Measurements from ENCODE around the gene AWAT2.

AWAT2 gene

GRCh38 chrX:70043685-70044084, 6.1 kb downstream of the AWAT2 start:
- Histone ChIP-seq H3K27me3 (replicated peaks; ENCODE audit: insufficient read depth, low read length) (no peaks in the 10 kb centered on the region), H3K9ac (ENCODE audit: low read length) (no peak overlapping the region), H3F3A (ENCODE audit: insufficient read depth, low read length) (no peaks in the 10 kb centered on the region), H3K79me2 (ENCODE audit: low read length) (no peaks in the 10 kb centered on the region), H2AFZ (ENCODE audit: low read length) (no peak overlapping the region), H3K4me3 (ENCODE audit: low read length) (no peak overlapping the region), H3K9me2 (replicated peaks; ENCODE audit: insufficient read depth, low read length) (no peaks in the 10 kb centered on the region), H4K20me1 (ENCODE audit: insufficient read depth, low read length) (no peaks in the 10 kb centered on the region), H3K27ac (ENCODE audit: low read length) (no peak overlapping the region), H3K9me3 (replicated peaks; ENCODE audit: insufficient read depth, low read length) (no peaks in the 10 kb centered on the region), H3K4me1 (ENCODE audit: low read length) (no peaks in the 10 kb centered on the region), H3K36me3 (replicated peaks; ENCODE audit: insufficient read depth, low read length) (no peaks in the 10 kb centered on the region), H3K4me2 (ENCODE audit: low read depth, low read length) (no peak overlapping the region)
- DNase-seq: no peak
- TF ChIP-seq CTCF (IDR thresholded peaks at IDR 0.05; ENCODE audit: low read length) (no peak), EZH2 (optimal IDR thresholded peaks at IDR 0.05; ENCODE audit: low read depth, low read length) (no peak), EZH2phosphoT487 (IDR thresholded peaks at IDR 0.05; ENCODE audit: low read length) (no peak)

GRCh38 chrX:70042399-70043371, 7.1 kb downstream of the AWAT2 start:
- H3K4me3 ChIP-seq (ENCODE audit: low read length): no peak overlapping the region
- H3K79me2 ChIP-seq (ENCODE audit: low read length): no peaks in the 10 kb centered on the region
- no peak for TF ChIP-seq CTCF (IDR thresholded peaks at IDR 0.05; ENCODE audit: low read length)
- no peak for TF ChIP-seq EZH2 (optimal IDR thresholded peaks at IDR 0.05; ENCODE audit: low read depth, low read length)
- no peak for TF ChIP-seq EZH2phosphoT487 (IDR thresholded peaks at IDR 0.05; ENCODE audit: low read length)
- H3K9me3 ChIP-seq (replicated peaks; ENCODE audit: insufficient read depth, low read length): no peaks in the 10 kb centered on the region
- H3K27me3 ChIP-seq (replicated peaks; ENCODE audit: insufficient read depth, low read length): no peaks in the 10 kb centered on the region
- no peaks in the 10 kb centered on the region for H3K9me2 ChIP-seq (replicated peaks; ENCODE audit: insufficient read depth, low read length)
- no peak for DNase-seq
- H3K9ac ChIP-seq (ENCODE audit: low read length): no peak overlapping the region
- H3K36me3 ChIP-seq (replicated peaks; ENCODE audit: insufficient read depth, low read length): no peaks in the 10 kb centered on the region
- H3K4me1 ChIP-seq (ENCODE audit: low read length): no peaks in the 10 kb centered on the region
- H3K4me2 ChIP-seq (ENCODE audit: low read depth, low read length): no peak overlapping the region
- H2AFZ ChIP-seq (ENCODE audit: low read length): no peak overlapping the region
- no peaks in the 10 kb centered on the region for H4K20me1 ChIP-seq (ENCODE audit: insufficient read depth, low read length)
- H3K27ac ChIP-seq (ENCODE audit: low read length): no peak overlapping the region
- no peaks in the 10 kb centered on the region for H3F3A ChIP-seq (ENCODE audit: insufficient read depth, low read length)

GRCh38 chrX:70041993-70042392, 7.7 kb downstream of the AWAT2 start:
- Histone ChIP-seq H3K27me3 (replicated peaks; ENCODE audit: insufficient read depth, low read length) (no peaks in the 10 kb centered on the region), H3K4me3 (ENCODE audit: low read length) (no peak overlapping the region), H3K9me3 (replicated peaks; ENCODE audit: insufficient read depth, low read length) (no peaks in the 10 kb centered on the region), H4K20me1 (ENCODE audit: insufficient read depth, low read length) (no peaks in the 10 kb centered on the region), H3K79me2 (ENCODE audit: low read length) (no peaks in the 10 kb centered on the region), H3K4me1 (ENCODE audit: low read length) (no peaks in the 10 kb centered on the region), H3F3A (ENCODE audit: insufficient read depth, low read length) (no peaks in the 10 kb centered on the region), H3K9ac (ENCODE audit: low read length) (no peak overlapping the region), H3K27ac (ENCODE audit: low read length) (no peak overlapping the region), H3K9me2 (replicated peaks; ENCODE audit: insufficient read depth, low read length) (no peaks in the 10 kb centered on the region), H3K36me3 (replicated peaks; ENCODE audit: insufficient read depth, low read length) (no peaks in the 10 kb centered on the region), H2AFZ (ENCODE audit: low read length) (no peak overlapping the region), H3K4me2 (ENCODE audit: low read depth, low read length) (no peak overlapping the region)
- TF ChIP-seq CTCF (IDR thresholded peaks at IDR 0.05; ENCODE audit: low read length) (no peak), EZH2phosphoT487 (IDR thresholded peaks at IDR 0.05; ENCODE audit: low read length) (no peak), EZH2 (optimal IDR thresholded peaks at IDR 0.05; ENCODE audit: low read depth, low read length) (no peak)
- no peak for DNase-seq

Data from MM.1S (cell line).